SU-DHL-6 (cell line): ENCODE data around the gene PTPN4.

Experiments used
- CTCF ChIP-seq: fragments of 200-600 bp; sonication (generic); IDR thresholded peaks from one replicate; pipeline ENCODE4 v1.5.1; 2017; ENCODE audit warnings: antibody characterized with exemption, mild to moderate bottlenecking, low read length, moderate library complexity; ENCODE audit not compliant: insufficient read depth, poor library complexity, severe bottlenecking
- EZH2phosphoT487 ChIP-seq: fragments of 200-600 bp; sonication (generic), shearing (Covaris generic); conservative IDR thresholded peaks from 2 replicates; pipeline ENCODE4 v1.6.1; 2018; ENCODE audit warnings: mild to moderate bottlenecking, antibody characterized with exemption, low read length, moderate library complexity, mixed read lengths

- TF ChIP-seq CTCF: no peak
- no peak for TF ChIP-seq EZH2phosphoT487
These were observed 60.1 kb downstream of the PTPN4 start for GRCh38 chr2:119819846-119820245.
